GM12892 (cell line): ENCODE measurements around the gene SLC44A4.

Source experiments
- POLR2A ChIP-seq: IDR thresholded peaks from 2 replicates; pipeline ENCODE4 v1.6.1; 2011; ENCODE audit warnings: low read depth, low read length, control low read depth
- POLR2AphosphoS5 ChIP-seq: IDR thresholded peaks from 2 replicates; pipeline ENCODE4 v1.6.1; 2011; ENCODE audit warnings: low read depth, low read length, control low read depth

GRCh38 chr6:31899215-31899614 lies 20.4 kb upstream of the SLC44A4 start:
- TF ChIP-seq POLR2A: no peak
- no peak for TF ChIP-seq POLR2AphosphoS5
